Stimulated activated CD4-positive, alpha-beta T cell treated with anti-CD3 and anti-CD28 coated beads, TNF-alpha, amount 100 ng/mL, for 24 hours (primary cell): ENCODE data around the gene APPBP2.
"Not testable (repeated sequence)": the region's sequence is repeated elsewhere in the genome, so short reads cannot be mapped to it uniquely, and the experiment has no call there.

Experiments
- DNase-seq, 3 experiments: peaks; one replicate each; pipeline ENCODE4 v3.0.0-alpha.2; 2020; ENCODE audit warnings: low read depth in 3 of 3

Gene APPBP2

DNA sequence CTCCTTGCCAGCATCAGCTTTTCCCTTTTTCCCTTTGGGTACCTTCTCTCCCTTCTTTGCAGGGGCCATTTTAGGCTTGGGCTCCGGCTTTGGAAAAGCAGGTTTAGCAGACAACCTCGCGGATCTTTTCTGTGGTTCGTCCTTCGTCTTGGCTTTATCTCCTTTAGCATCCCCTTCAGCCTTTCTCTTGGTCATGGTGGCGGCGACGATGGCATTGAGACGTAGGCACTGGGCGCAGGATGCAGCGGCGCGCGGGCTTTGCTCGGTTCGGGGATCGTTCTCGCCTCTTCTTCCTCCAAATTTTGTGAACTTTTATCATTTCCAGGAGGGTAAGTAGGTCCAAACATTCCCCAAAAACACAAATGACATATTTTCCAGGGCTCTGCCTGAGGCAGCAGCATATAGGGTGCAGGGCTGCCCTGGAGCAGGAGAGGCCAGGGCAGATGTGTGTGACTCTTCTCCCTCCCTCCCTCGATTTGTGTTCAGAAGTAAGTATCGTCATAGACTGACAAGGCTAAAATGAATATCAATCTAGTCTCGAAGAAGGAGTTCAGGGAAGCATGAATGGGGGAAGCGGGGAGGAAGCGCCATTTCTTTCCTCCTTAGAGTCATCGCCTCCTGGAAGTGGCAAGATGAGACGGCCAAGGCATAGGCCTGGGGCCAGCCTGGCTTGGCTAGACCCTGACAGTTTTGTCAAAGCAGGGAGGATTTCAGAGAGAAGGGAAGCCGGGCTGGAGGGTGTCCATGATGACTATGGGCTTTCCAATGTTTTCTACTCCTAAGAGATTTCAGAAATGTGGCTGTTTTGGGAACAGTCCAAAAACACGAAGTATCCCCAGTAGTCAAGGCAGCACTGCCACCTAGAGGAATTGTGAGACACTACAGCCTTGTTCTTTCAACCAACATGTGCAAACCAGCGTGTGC lies 90.5 kb downstream of the APPBP2 start:
- DNase-seq = peak; percentile 25 to 29 (median 26)

DNA sequence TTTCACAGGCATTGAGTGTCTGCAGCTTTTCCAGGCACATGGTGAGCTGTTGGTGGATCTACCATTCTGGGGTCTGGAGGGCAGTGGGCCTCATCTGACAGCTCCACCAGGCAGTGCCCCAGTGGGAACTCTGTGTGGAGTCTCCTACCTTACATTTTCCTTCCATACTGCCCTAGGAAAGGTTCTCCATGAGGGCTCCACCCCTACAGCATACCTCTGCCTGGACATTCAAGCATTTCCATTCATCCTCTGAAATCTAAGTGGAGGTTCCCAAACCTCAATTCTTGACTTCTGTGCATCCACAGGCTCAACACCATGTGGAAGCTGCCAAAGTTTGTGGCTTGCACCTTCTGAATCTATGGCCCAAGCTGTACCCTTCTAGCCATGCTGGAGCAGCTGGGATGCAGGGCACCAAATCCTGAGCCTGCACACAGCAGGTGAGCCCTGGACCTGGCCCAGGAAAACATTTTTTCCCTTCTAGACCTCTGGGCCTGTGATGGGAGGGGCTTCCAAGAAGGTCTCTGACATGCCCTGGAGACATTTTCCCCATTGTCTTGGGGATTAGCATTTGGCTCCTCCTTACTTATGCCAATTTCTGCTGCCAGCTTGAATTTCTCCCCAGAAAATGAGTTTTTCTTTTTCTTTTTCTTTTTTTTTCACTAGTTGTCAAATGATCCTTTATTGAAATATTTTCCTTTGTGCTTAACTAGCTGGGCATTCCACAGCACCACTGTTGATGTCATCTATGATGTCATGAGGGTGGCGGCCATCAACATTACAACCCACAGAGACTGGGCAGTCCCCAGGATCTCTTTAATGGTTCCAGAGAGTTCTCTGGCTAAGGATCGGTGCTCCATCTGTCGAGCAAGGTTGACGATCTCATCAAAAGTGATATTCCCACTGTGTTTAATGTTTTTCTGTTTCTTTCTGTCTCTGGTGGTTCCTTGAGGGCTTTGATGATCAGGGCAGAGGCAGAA lies 92.7 kb downstream of the APPBP2 start:
- DNase-seq = not testable (repeated sequence)

DNA sequence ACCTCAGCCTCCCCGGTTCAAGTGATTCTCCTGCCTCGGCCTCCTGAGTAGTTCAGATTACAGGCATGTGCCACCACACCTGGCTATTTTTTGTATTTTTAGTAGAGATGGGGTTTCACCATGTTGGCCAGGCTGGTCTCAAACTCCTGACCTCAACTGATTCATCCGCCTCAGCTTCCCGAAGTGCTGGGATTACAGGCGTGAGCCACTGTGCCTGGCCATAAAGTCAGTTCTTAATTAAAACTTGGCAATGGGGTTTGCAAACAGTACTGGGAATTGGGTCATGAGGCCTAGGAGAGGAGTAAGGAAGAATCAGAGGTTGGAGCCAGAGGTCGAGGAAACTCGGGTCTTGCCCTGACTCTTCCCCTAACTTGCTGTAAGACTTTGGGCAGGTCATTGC lies 95.5 kb downstream of the APPBP2 start:
- not testable (repeated sequence) for DNase-seq

DNA sequence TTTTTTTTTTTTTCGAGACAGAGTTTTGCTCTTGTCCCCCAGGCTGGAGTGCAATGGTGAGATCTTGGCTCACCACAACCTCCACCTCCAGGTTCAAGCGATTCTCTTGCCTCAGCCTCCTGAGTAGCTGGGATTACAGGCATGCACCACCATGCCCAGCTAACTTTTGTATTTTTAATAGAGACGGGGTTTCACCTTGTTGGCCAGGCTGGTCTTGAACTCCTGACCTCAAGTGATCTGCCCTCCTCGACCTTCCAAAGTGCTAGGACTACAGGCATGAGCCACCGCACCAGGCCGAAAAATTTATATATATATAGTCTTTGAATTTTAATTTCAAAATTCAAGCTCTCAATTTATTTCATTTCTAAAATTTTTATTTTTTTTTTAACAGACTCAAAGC lies 97.6 kb downstream of the APPBP2 start:
- DNase-seq = not testable (repeated sequence)

DNA sequence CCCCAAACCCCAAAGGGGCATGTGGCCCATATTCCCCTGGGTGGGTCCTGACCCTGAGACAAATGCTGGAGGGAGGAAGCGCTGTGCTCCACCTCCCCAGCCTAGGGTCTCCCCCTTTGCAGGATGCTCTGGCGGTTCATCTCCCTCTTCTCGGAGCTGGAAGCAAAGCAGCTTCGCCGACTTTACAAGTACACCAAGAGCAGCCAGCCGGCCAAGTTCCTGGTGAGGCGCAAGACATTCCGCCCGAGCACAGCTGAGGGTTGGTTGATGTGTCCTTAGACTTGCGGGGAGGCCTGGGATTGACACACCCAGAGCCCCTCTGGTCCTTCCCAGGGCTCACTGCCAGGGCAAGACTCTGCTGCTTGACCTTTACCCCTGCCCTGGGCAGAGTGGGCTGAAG lies 99.4 kb downstream of the APPBP2 start:
- DNase-seq = no peak

DNA sequence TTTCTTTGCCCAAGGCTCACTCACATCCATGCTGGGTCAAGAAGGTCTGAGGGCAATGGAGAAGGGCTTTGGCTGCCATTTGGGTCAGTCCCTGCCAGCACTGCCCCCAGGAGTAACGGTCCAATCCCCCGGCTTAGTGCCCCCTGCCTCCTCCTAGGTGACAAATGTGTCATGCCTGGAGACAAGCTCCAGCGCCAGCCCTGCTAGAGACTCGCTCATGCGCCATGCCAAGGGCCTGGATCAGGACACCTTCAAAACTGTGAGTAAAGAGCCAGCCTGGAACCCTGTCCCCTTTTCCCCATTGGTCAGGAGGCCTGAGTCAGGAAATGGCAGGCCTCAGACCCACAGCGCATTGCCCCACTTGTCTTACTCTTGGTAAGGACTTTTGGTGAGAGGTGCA lies 100.4 kb downstream of the APPBP2 start:
- no peak for DNase-seq

DNA sequence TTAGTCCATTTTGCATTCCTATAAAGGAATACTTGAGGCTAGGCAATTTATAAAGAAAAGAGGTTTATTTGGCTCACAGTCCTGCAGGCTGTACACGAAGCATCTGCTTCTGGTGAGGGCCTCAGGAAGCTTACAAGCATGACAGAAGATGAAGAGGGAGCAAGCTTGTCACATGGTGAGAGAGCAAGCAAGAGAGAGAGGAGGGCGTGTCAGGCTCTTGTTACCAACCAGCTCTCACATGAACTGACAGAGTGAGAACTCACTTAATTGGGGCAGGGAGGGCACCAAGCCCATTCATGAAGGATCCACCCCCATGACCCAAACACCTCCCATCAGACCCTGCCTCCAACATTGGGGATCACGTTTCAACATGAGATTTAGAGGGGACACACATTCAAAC lies 102.2 kb downstream of the APPBP2 start:
- no peak for DNase-seq

DNA sequence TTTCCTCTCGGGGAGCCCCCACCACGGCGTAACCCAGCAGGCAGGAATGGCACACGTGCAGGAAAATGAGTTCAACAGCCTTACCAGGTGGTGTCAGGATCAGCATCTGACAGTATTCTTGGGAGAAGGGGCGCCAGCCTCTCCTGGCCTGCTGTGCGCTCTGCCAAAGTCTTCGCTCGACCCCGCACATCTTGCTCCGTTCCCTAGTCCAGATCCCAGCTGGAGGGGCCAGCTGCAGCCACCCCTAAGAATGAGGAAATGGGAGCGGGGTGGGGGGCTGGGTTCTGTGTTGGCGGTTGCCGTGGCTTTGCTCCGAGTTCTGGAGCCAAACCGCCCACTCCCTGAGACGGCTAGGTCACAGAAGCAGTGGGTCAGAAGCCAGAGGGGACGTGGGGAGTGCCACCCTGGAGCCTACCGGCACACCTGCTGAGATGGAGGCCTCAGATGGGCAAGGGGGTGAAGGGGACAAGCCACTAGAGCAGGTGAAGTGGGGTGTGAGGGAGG lies 103.8 kb downstream of the APPBP2 start, which contains the start of gene CHCT1:
TSS of gene CHCT1 (plus strand) at position 328 of the 504 bp plus-strand sequence. CDS start at position 432, 104 bp downstream.
- DNase-seq = no peak

DNA sequence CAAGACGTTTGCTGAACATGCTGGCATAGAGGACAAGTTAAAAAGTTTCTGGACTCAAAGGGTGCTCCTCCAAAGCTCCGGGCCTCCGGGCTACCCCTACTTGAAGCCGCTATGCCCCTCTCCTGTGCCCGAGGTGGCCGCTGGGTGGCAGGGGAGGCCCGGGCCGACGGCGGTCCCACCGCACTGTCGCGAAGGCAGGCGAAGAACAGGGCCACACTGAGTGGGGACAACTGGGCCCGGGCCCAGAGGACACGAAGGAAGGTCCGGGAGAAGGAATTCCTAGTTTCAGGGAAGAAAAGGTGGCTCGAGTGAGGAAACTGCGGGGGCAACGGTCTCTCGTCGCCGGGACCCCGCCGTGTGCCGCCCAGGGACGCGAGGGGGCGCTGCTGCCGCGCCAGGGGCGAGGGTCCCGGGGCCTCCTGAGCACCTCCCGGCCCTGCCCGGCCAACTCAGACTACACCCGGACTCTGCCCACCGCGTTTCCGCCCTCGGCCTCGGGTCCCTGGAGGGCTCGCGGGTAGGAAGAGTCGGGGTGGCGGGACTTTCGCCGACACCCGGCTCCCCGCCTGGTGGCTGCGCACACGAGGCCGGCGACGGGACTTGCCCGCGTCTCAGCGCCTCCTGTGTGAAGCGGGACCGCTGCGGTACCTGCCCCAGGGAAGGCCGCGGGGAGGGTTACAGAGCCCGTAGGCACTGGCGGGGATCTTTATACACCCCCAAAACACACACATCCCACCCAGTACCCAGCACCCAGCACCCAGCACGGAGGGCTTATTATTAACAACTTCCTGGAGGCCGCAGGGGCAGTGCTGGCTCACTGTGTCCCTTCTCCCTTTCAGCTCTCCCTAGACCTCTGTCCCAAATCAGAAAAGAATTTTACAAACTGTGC lies 104.5 kb downstream of the APPBP2 start:
- peak; percentile 54 to 74 (median 62) for DNase-seq

DNA sequence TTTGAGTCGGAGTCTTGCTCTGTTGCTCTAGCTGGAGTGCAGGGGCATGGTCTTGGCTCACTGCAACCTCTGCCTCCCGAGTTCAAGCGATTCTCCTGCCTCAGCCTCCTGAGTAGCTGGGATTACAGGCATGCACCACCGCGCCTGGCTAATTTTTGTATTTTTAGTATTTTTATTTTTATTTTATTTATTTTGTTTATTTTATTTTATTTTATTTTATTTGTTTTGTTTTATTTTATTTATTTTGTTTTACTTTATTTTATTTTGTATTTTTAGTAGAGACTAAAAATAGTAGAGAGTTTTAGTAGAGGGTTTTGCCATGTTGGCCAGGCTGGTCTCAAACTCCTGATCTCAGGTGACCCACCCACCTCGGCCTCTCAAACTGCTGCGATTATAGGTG lies 106.2 kb downstream of the APPBP2 start:
- DNase-seq = not testable (repeated sequence)

DNA sequence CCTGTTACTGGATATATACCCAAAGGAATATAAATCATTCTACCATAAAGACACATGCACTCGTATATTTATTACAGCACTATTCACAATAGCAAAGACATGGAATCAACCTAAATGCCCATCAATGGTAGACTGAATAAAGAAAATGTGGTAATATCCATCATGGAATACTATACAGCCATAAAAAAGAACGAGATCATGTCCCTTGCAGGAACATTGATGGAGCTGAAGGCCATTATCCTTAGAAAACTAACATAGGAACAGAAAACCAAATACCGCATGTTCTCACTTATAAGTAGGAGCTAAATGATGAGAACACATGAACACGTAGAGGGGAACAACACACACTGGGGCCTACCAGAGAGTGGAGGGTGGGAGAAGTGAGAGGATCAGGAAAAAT lies 107.0 kb downstream of the APPBP2 start:
- not testable (repeated sequence) for DNase-seq

DNA sequence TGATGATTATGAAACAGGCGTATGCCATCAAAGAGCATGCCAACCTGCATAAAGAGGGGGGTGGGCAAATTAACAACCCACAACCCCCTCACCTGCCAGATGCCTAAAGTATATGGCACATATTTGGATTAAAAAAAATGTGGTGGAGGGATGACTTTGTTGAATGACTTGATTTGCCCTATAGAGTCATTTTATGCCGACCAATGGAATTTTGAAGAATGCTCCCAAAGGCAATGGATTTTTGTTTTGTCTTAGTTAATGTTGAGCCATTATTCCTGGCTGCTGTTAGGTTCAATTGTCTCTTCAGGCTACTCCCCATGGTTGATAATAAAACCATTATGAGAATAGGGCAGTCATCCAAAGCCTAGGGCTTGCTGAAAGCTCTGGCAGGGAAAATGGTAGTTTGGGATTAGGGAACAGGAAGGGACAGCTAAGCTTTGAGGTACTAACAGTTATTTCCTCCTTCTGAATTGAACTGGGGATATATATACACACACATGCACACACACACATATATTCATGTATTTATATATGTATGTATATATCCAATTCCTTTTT lies 109.6 kb downstream of the APPBP2 start:
- no peak for DNase-seq

DNA sequence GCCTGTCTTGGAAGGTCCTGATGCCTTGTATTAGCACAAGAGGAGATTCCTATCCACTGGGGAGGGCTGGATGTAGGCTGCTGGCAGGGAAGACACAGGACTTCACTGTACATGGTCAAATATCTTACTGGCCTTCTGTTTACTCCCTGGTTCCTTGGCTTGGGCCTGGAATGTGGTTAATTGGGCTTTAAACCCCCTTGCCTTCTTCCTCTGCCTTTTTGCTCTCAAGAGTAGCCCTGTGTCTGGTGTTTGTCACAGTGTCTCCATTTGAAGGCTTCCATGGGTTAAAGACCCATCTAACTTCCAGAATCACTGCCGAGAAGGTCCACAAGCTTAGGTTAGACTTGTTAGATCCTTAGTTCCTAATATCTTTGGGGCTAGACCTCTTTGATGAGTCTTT lies 110.9 kb downstream of the APPBP2 start:
- no peak for DNase-seq

DNA sequence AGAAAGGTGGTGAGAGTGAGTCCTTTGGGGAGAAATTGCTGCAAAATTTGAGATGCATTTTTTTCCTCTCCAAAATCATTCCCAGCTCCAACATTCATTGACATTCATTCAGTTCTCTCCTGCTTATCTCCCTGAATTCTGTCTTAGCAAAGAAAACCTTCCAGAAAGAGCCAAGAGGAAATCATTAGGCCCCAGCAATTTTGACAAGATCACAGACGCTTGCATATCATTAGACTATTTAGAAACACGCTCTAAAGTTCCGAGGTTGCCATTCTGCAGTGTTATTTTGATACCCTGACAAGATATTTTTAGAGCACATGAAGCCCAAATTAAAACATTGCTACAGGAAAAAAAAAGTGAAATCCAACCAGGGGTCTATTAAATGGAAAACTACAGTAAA lies 113.3 kb downstream of the APPBP2 start:
- DNase-seq = no peak

DNA sequence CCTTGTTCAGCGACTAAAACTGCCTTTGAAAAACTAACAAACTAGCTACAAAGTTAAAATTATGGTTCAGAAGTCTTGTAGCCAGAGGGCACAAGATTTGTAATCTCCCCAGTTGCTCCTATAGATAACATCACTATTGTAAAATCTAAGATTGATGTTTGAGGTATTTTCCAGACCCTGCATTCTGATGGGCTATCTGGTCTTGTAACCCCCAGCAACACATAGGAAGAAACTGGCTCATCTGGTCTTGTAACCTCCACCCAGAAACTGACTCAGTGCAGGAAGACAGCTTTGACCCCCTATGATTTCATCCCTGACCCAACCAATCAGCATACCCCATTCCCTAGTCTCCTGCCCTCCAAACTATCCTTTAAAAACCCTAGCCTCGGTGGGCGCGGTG lies 116.0 kb downstream of the APPBP2 start:
- no peak for DNase-seq

DNA sequence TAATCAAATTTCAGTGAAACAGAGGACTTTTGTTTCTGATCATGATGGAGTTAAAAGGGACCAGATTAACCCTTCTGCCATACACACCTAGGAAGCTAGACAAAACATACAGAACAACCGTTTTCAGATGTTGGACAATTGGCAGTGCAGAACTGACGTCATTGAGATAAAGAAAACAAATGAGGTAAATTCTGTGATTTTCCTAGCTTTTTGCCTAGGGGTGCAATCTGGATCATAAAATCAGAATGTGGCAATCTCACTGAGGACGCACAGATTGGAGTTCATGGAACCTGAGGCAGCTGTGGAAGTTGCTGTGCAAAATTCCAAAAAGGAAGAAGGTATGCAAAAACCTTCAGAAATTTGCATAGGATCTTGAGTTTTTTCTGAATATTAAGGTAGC lies 119.2 kb downstream of the APPBP2 start:
- no peak for DNase-seq

DNA sequence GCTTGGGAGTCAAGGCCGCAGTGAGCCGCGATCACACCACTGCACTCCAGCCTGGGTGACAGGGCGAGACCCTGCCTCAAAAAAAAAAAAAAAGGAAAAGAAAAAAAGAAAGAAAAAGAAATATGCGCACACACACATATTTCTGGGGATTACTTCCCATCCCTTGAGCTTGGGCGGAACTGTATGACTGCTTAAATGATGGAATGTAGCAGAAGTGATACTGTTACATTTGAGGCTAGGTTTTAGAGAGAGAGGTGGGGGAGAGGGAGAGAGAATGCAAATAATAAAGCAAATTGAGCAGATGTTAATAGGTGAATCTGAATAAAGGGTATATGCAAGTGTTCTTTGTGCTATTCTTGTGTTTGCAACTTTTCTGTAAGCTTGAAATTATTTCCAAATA lies 122.1 kb downstream of the APPBP2 start:
- DNase-seq = no peak

DNA sequence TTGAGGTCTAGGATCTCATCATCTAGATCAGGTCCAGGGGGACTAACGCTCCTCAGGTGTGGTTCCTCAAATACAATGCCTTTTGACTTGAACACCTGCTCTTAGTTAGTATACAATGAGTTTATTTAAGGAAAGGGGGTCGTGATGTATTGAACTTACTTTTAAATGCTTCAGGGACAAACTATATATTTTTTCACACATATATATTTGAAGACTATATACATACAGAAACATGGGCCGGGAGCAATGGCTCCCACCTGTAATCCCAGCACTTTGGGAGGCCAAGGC lies 122.6 kb downstream of the APPBP2 start:
- DNase-seq = no peak

DNA sequence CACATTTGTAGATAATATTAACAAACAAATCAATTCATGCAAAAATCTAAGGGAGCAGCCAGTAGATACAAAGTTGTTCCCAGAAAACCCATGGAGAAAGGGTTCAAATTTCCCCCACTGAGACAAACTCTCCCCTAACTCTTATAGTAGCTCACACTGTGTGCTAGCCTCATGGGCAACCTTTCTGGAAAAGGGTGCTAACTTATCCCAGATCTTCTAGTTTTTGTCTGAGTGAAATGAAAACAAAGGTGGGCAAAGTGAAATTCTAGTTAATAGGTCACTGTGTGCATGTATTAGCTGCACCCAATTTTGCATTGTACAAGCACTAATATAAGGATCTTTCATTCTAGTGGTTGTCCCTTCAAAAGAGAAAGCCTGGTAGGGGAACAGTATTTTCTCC lies 124.2 kb downstream of the APPBP2 start:
- DNase-seq = no peak

DNA sequence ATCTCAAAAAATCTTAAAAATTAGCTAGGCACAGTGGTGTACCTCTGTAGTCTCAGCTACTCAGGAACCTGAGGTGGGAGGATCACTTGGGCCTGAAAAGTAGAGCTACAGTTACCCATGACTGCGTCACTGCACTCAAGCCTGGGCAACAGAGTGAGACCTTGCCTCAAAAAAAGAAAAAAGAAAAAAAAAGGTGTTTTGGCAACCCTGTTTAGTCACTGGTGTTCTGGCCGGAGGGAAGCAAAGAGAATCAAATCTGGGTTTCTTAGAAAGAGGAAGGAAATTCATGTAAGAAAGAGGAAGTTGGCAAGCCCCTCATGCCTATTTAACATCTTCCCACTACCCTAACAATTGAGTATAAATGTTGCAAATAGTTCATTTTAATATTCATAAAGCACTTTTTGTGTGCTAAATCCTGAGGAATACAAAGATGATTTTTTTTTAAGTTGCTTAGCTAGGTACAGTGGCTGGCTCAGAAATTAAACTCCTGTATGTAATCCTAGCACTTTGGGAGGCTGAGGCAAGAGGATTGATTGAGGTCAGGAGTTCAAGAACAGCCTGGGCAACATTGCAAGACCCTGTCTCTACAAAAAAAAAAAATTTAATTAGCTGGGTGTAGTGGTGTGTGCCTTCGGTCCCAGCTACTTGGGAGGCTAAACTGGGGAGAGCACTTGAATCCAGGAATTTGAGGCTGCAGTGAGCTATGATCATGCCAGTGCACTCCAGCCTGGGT lies 127.6 kb downstream of the APPBP2 start:
- DNase-seq = no peak
